ENCODE data around the gene EMSY.

GRCh38 chr11:76553554-76554476 is 109.0 kb downstream of the EMSY start:
- TF ChIP-seq POLR2AphosphoS5 (IDR thresholded peaks at IDR 0.05; ENCODE audit: low read depth, low read length) (no peak), POLR2A (IDR thresholded peaks at IDR 0.05; ENCODE audit: low read depth, low read length) (no peak), POU2F2 (IDR thresholded peaks at IDR 0.05; ENCODE audit: low read depth, low read length) (no peak)
